Mucosa of gallbladder (tissue), 1 donor: ENCODE results near the gene PPP2R5A. TPM values are rescaled to one million over a fixed set of nuclear protein-coding genes. Genes with fewer than 3 reads are reported as not detected.
"Not testable (repeated sequence)": the region's sequence is repeated elsewhere in the genome, so short reads cannot be mapped to it uniquely, and the experiment has no call there.

ENCODE experiments used
- DNase-seq: peaks from one replicate; pipeline ENCODE4 v3.0.0-alpha.2; 2020; ENCODE audit warnings: low spot score
- total RNA-seq: library from RNA; stranded (reverse); gene quantifications from one replicate; pipeline ENCODE4 v1.2.1, GENCODE V29; 2021
- donor health status: DM: no; HTN: no; CAD: no.

The PPP2R5A gene
- total RNA-seq, 1 donor from 2014 or later = 53.3 TPM

GRCh38 chr1:212355230-212355969 is 70.2 kb downstream of the PPP2R5A start:
- DNase-seq = no peak

- no peak for DNase-seq
These were observed 74.7 kb downstream of the PPP2R5A start for GRCh38 chr1:212359794-212360479.

- DNase-seq = no peak
These were observed 79.8 kb downstream of the PPP2R5A start for GRCh38 chr1:212364985-212365384.

- no peak for DNase-seq
These were observed 81.7 kb downstream of the PPP2R5A start for GRCh38 chr1:212366901-212367300.

GRCh38 chr1:212367474-212368072 is 82.4 kb downstream of the PPP2R5A start:
- no peak for DNase-seq

GRCh38 chr1:212368073-212368484 is 82.9 kb downstream of the PPP2R5A start:
- DNase-seq = peak; percentile 58

GRCh38 chr1:212375986-212376385 is 90.8 kb downstream of the PPP2R5A start:
- DNase-seq = no peak

- DNase-seq = no peak
These were observed 92.4 kb downstream of the PPP2R5A start for GRCh38 chr1:212377644-212378043.

GRCh38 chr1:212379366-212379765 is 94.2 kb downstream of the PPP2R5A start:
- no peak for DNase-seq

- no peak for DNase-seq
These were observed 96.3 kb downstream of the PPP2R5A start for GRCh38 chr1:212381397-212382035.

- DNase-seq = no peak
These were observed 100.8 kb downstream of the PPP2R5A start for GRCh38 chr1:212386029-212386428.

GRCh38 chr1:212388985-212389716 is 103.9 kb downstream of the PPP2R5A start:
- no peak for DNase-seq

- not testable (repeated sequence) for DNase-seq
These were observed 110.6 kb downstream of the PPP2R5A start for GRCh38 chr1:212395678-212396437.

GRCh38 chr1:212396638-212397037 is 111.4 kb downstream of the PPP2R5A start:
- DNase-seq = no peak

GRCh38 chr1:212397171-212397570 is 112.0 kb downstream of the PPP2R5A start:
- no peak for DNase-seq

- no peak for DNase-seq
These were observed 115.8 kb downstream of the PPP2R5A start for GRCh38 chr1:212401042-212401441.

- no peak for DNase-seq
These were observed 116.8 kb downstream of the PPP2R5A start for GRCh38 chr1:212401838-212402582.

GRCh38 chr1:212402666-212403321 is 117.6 kb downstream of the PPP2R5A start:
- no peak for DNase-seq

- DNase-seq = no peak
These were observed 125.1 kb downstream of the PPP2R5A start for GRCh38 chr1:212410231-212410820.
